ENCODE measurements around the gene HOXB4. TPM values are rescaled to one million over a fixed set of nuclear protein-coding genes. Genes with fewer than 3 reads are reported as not detected.

The HOXB4 gene
- total and polyA plus RNA-seq, 2 donors (not counting 1 experiment from before 2014, with no cell fraction given), result 3.8 to 8.9 TPM

DNA sequence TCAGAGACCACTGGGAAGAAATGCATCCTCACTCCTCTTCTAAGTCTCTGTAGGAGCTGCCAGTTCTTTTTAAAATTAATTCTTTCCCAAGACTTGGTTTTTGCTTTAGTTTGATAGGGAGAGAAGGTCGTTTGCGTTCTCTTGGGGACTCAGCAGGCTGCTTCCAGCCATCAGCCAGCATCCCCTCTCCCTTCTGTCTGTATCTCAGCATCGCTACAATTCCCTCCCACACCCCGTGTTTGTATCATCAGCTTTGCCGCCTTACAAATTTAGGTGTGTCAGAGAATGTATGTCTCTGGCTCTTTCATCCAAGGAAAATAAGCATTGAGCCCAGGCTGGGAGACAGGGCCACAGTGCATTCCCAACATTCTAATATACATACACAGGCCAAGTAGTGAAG lies 21.2 kb upstream of the HOXB4 start:
- Histone ChIP-seq H3K79me2 (ENCODE audit: control insufficient read depth, insufficient read depth, low read length) (peaks cover 91% of the 10 kb centered on the region), H3K4me3 (replicated peaks in 1 of 4; ENCODE audit: control extremely low read depth in 1 of 4, insufficient read depth in 1 of 4, low read depth in 3 of 4, low read length in 4 of 4) (no peak overlapping the region), H3K9me3 (ENCODE audit: control insufficient read depth, insufficient read depth, low read depth, low read length) (no peaks in the 10 kb centered on the region), H3K27ac (ENCODE audit: insufficient read depth, low read length) (no peak overlapping the region), H3K4me1 (ENCODE audit: control insufficient read depth, extremely low read depth, insufficient read depth, low read length) (peaks cover 4% of the 10 kb centered on the region), H2AFZ (ENCODE audit: low read length) (no peak overlapping the region), H3K27me3 (ENCODE audit: control insufficient read depth, insufficient read depth, low read length) (no peaks in the 10 kb centered on the region), H4K20me1 (ENCODE audit: control insufficient read depth, extremely low read depth, insufficient read depth, low read length) (no peaks in the 10 kb centered on the region), H3K9ac (ENCODE audit: insufficient read depth, low read length) (no peak overlapping the region), H3K36me3 (ENCODE audit: control insufficient read depth, insufficient read depth, low read length) (peaks cover 3% of the 10 kb centered on the region), H3K4me2 (ENCODE audit: extremely low read depth, insufficient read depth, low read length) (no peak overlapping the region)
- no peak for DNase-seq (ENCODE audit: low read depth in 2 of 2)
- TF ChIP-seq, protein P1, sequence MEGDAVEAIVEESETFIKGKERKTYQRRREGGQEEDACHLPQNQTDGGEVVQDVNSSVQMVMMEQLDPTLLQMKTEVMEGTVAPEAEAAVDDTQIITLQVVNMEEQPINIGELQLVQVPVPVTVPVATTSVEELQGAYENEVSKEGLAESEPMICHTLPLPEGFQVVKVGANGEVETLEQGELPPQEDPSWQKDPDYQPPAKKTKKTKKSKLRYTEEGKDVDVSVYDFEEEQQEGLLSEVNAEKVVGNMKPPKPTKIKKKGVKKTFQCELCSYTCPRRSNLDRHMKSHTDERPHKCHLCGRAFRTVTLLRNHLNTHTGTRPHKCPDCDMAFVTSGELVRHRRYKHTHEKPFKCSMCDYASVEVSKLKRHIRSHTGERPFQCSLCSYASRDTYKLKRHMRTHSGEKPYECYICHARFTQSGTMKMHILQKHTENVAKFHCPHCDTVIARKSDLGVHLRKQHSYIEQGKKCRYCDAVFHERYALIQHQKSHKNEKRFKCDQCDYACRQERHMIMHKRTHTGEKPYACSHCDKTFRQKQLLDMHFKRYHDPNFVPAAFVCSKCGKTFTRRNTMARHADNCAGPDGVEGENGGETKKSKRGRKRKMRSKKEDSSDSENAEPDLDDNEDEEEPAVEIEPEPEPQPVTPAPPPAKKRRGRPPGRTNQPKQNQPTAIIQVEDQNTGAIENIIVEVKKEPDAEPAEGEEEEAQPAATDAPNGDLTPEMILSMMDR (conservative IDR thresholded peaks at IDR 0.05 in 1 of 2, IDR thresholded peaks at IDR 0.05 in 1 of 2; ENCODE audit: low read depth in 1 of 2, low read length in 2 of 2), result no peak
- no peak for TF ChIP-seq EZH2 (IDR thresholded peaks at IDR 0.05; ENCODE audit: low read length, missing control alignments)

DNA sequence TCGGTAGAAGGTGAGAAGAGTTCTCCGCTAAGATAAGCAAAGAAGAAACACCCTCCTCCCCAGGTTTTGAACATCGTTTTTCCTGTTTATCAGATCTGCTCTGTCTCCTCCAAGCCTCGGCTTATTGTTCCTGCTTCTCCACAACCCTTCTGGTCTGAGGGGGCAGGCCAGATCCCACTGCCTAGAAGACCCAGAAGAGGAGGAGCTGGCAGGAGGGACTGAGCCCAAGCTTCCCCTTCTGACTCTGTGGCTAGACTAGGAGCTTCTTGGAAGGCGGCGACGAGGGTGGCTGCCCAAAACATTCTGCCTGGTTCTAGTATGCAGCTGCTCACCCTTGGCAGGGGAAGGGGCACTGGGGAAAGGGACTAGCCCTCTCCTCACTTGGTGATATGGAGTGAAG lies 20.6 kb upstream of the HOXB4 start:
- Histone ChIP-seq H3K4me1 (ENCODE audit: control insufficient read depth, extremely low read depth, insufficient read depth, low read length) (peaks cover 4% of the 10 kb centered on the region), H3K27me3 (ENCODE audit: control insufficient read depth, insufficient read depth, low read length) (no peaks in the 10 kb centered on the region), H3K4me2 (ENCODE audit: extremely low read depth, insufficient read depth, low read length) (peak overlapping the region; percentile 95), H3K27ac (ENCODE audit: insufficient read depth, low read length) (no peak overlapping the region), H4K20me1 (ENCODE audit: control insufficient read depth, extremely low read depth, insufficient read depth, low read length) (no peaks in the 10 kb centered on the region), H3K36me3 (ENCODE audit: control insufficient read depth, insufficient read depth, low read length) (peaks cover 3% of the 10 kb centered on the region), H3K79me2 (ENCODE audit: control insufficient read depth, insufficient read depth, low read length) (peaks cover 95% of the 10 kb centered on the region), H3K9ac (ENCODE audit: insufficient read depth, low read length) (no peak overlapping the region), H3K4me3 (replicated peaks in 1 of 4; ENCODE audit: control extremely low read depth in 1 of 4, insufficient read depth in 1 of 4, low read depth in 3 of 4, low read length in 4 of 4) (peak overlapping the region in 3 of 4 experiments; percentile 83 to 88 (median 87)), H3K9me3 (ENCODE audit: control insufficient read depth, insufficient read depth, low read depth, low read length) (no peaks in the 10 kb centered on the region), H2AFZ (ENCODE audit: low read length) (no peak overlapping the region)
- TF ChIP-seq EZH2 (IDR thresholded peaks at IDR 0.05; ENCODE audit: low read length, missing control alignments), result no peak
- TF ChIP-seq, protein P1 (conservative IDR thresholded peaks at IDR 0.05 in 1 of 2, IDR thresholded peaks at IDR 0.05 in 1 of 2; ENCODE audit: low read depth in 1 of 2, low read length in 2 of 2), result no peak
- DNase-seq (ENCODE audit: low read depth in 2 of 2), result no peak

DNA sequence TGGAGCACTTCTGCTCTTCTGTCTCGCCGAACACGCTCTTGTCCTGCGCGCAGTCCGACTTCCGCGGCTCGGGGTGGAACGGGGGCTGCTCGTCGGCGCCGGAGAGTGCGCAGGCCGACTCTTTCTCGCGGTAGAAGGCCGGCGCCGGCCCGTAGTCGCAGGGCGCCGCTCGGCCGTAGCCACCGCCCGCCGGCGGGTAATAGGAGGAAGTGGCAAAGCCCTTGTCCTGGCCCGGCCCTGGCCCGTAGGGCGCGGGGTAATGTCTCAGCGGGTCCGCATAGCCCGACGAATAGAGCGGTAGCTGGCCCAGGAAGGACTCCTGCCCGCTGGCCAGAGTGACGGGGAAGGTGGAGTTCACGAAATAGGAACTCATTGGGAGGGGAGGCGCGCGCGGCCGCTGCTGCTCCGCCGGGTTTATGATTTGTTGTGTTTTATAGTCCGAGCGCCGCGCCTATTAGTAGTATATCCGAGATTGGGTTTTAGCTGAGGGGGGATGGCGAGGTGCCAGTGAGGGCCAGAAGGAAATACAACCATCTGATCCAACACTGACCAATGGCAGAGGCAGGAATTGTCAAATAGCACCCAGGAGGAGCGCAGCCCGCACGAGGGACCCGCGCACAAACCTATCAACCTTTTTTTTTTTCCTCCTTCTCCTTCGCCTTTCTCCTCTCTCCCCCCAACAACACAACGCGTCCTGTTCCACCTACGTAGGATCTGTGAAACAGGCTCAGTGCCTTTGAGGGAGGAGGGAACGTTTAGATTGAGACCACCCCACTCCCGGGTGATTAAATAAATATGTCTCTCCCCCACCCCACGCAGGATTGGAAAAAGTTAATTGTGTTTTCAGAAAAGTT lies 19.9 kb upstream of the HOXB4 start:
- Histone ChIP-seq H3K79me2 (ENCODE audit: control insufficient read depth, insufficient read depth, low read length) (peaks cover 95% of the 10 kb centered on the region), H3K4me1 (ENCODE audit: control insufficient read depth, extremely low read depth, insufficient read depth, low read length) (peaks cover 4% of the 10 kb centered on the region), H3K27me3 (ENCODE audit: control insufficient read depth, insufficient read depth, low read length) (no peaks in the 10 kb centered on the region), H3K4me3 (replicated peaks in 1 of 4; ENCODE audit: control extremely low read depth in 1 of 4, insufficient read depth in 1 of 4, low read depth in 3 of 4, low read length in 4 of 4) (peak overlapping the region; percentile 83 to 93 (median 88)), H3K27ac (ENCODE audit: insufficient read depth, low read length) (peak overlapping the region; percentile 92), H4K20me1 (ENCODE audit: control insufficient read depth, extremely low read depth, insufficient read depth, low read length) (no peaks in the 10 kb centered on the region), H2AFZ (ENCODE audit: low read length) (no peak overlapping the region), H3K9ac (ENCODE audit: insufficient read depth, low read length) (peak overlapping the region; percentile 83), H3K4me2 (ENCODE audit: extremely low read depth, insufficient read depth, low read length) (peak overlapping the region; percentile 95), H3K36me3 (ENCODE audit: control insufficient read depth, insufficient read depth, low read length) (peaks cover 3% of the 10 kb centered on the region), H3K9me3 (ENCODE audit: control insufficient read depth, insufficient read depth, low read depth, low read length) (no peaks in the 10 kb centered on the region)
- TF ChIP-seq EZH2 (IDR thresholded peaks at IDR 0.05; ENCODE audit: low read length, missing control alignments), result no peak
- TF ChIP-seq, protein P1 (conservative IDR thresholded peaks at IDR 0.05 in 1 of 2, IDR thresholded peaks at IDR 0.05 in 1 of 2; ENCODE audit: low read depth in 1 of 2, low read length in 2 of 2), result no peak
- peak; percentile 46 to 96 for DNase-seq (ENCODE audit: low read depth in 2 of 2)
